ENCODE data around the gene ATF6. TPM values are rescaled to one million over a fixed set of nuclear protein-coding genes. Genes with fewer than 3 reads are reported as not detected.
"Not testable (repeated sequence)": the region's sequence is repeated elsewhere in the genome, so short reads cannot be mapped to it uniquely, and the experiment has no call there.

ATF6 gene
- total RNA-seq, 1 donor from 2014 or later: 29.6 TPM

GRCh38 chr1:161801955-161802354 lies 35.8 kb downstream of the ATF6 start:
- Mint-ChIP-seq H3K27me3 (ENCODE audit: low read depth) (no peaks in the 10 kb centered on the region), H3K9me3 (no peaks in the 10 kb centered on the region), H3K36me3 (ENCODE audit: low read depth) (peaks cover 68% of the 10 kb centered on the region), H3K4me1 (ENCODE audit: low read depth) (peaks cover 21% of the 10 kb centered on the region), H3K4me3 (ENCODE audit: low read depth) (no peak overlapping the region), H3K27ac (no peak overlapping the region)
- intact Hi-C loops (cut with micrococcal nuclease): no loop called here
- no peak for DNase-seq (ENCODE audit: low spot score)

- DNase-seq (ENCODE audit: low spot score): no peak
- Mint-ChIP-seq H3K36me3 (ENCODE audit: low read depth) (peaks cover 61% of the 10 kb centered on the region), H3K27me3 (ENCODE audit: low read depth) (no peaks in the 10 kb centered on the region), H3K27ac (no peak overlapping the region), H3K9me3 (no peaks in the 10 kb centered on the region), H3K4me3 (ENCODE audit: low read depth) (no peak overlapping the region), H3K4me1 (ENCODE audit: low read depth) (peaks cover 27% of the 10 kb centered on the region)
- intact Hi-C loops (cut with micrococcal nuclease): no loop called here
Observed at GRCh38 chr1:161803181-161803580, 37.1 kb downstream of the ATF6 start.

GRCh38 chr1:161805399-161806197 lies 39.5 kb downstream of the ATF6 start:
- Mint-ChIP-seq H3K36me3 (ENCODE audit: low read depth) (peaks cover 63% of the 10 kb centered on the region), H3K4me1 (ENCODE audit: low read depth) (peaks cover 26% of the 10 kb centered on the region), H3K4me3 (ENCODE audit: low read depth) (no peak overlapping the region), H3K27me3 (ENCODE audit: low read depth) (no peaks in the 10 kb centered on the region), H3K9me3 (peaks cover 11% of the 10 kb centered on the region), H3K27ac (peak overlapping the region; percentile 80)
- intact Hi-C loops (cut with micrococcal nuclease): no loop called here
- DNase-seq (ENCODE audit: low spot score): no peak

GRCh38 chr1:161809202-161809601 lies 43.1 kb downstream of the ATF6 start:
- peaks cover 69% of the 10 kb centered on the region for H3K36me3 Mint-ChIP-seq (ENCODE audit: low read depth)

GRCh38 chr1:161809656-161810055 lies 43.5 kb downstream of the ATF6 start:
- intact Hi-C loops (cut with micrococcal nuclease); H3K27me3 Mint-ChIP-seq (ENCODE audit: low read depth): not testable (repeated sequence)

More at GRCh38 chr1:161809202-161809601, 43.1 kb downstream of the ATF6 start:
- H3K4me1 Mint-ChIP-seq (ENCODE audit: low read depth): peaks cover 21% of the 10 kb centered on the region
- H3K9me3 Mint-ChIP-seq: peaks cover 18% of the 10 kb centered on the region
- H3K4me3 Mint-ChIP-seq (ENCODE audit: low read depth); H3K27me3 Mint-ChIP-seq (ENCODE audit: low read depth); DNase-seq (ENCODE audit: low spot score); intact Hi-C loops (cut with micrococcal nuclease); H3K27ac Mint-ChIP-seq: not testable (repeated sequence)

GRCh38 chr1:161810780-161811179 lies 44.7 kb downstream of the ATF6 start:
- Mint-ChIP-seq H3K4me3 (ENCODE audit: low read depth) (no peak overlapping the region), H3K36me3 (ENCODE audit: low read depth) (peaks cover 69% of the 10 kb centered on the region), H3K27me3 (ENCODE audit: low read depth) (no peaks in the 10 kb centered on the region), H3K4me1 (ENCODE audit: low read depth) (peaks cover 24% of the 10 kb centered on the region), H3K27ac (no peak overlapping the region), H3K9me3 (peaks cover 18% of the 10 kb centered on the region)
- DNase-seq (ENCODE audit: low spot score): no peak
- intact Hi-C loops (cut with micrococcal nuclease): no loop called here

More at GRCh38 chr1:161809656-161810055, 43.5 kb downstream of the ATF6 start:
- DNase-seq (ENCODE audit: low spot score); H3K4me3 Mint-ChIP-seq (ENCODE audit: low read depth): not testable (repeated sequence)
- H3K4me1 Mint-ChIP-seq (ENCODE audit: low read depth): peaks cover 24% of the 10 kb centered on the region
- H3K36me3 Mint-ChIP-seq (ENCODE audit: low read depth): peaks cover 72% of the 10 kb centered on the region
- peaks cover 18% of the 10 kb centered on the region for H3K9me3 Mint-ChIP-seq
- H3K27ac Mint-ChIP-seq: peak overlapping the region; percentile 46

GRCh38 chr1:161816201-161816600 lies 50.1 kb downstream of the ATF6 start:
- peaks cover 1% of the 10 kb centered on the region for H3K9me3 Mint-ChIP-seq
- intact Hi-C loops (cut with micrococcal nuclease): no loop called here
- peaks cover 9% of the 10 kb centered on the region for H3K4me1 Mint-ChIP-seq (ENCODE audit: low read depth)
- H3K4me3 Mint-ChIP-seq (ENCODE audit: low read depth): no peak overlapping the region
- peaks cover 56% of the 10 kb centered on the region for H3K36me3 Mint-ChIP-seq (ENCODE audit: low read depth)
- H3K27ac Mint-ChIP-seq: no peak overlapping the region
- H3K27me3 Mint-ChIP-seq (ENCODE audit: low read depth): no peaks in the 10 kb centered on the region
- no peak for DNase-seq (ENCODE audit: low spot score)

GRCh38 chr1:161817176-161817730 lies 51.1 kb downstream of the ATF6 start:
- intact Hi-C loops (cut with micrococcal nuclease): no loop called here

GRCh38 chr1:161820914-161821313 lies 54.8 kb downstream of the ATF6 start:
- intact Hi-C loops (cut with micrococcal nuclease): no loop called here
- H3K9me3 Mint-ChIP-seq: no peaks in the 10 kb centered on the region
- no peaks in the 10 kb centered on the region for H3K27me3 Mint-ChIP-seq (ENCODE audit: low read depth)
- peaks cover 70% of the 10 kb centered on the region for H3K36me3 Mint-ChIP-seq (ENCODE audit: low read depth)
- H3K27ac Mint-ChIP-seq: no peak overlapping the region
- no peak overlapping the region for H3K4me3 Mint-ChIP-seq (ENCODE audit: low read depth)
- no peak for DNase-seq (ENCODE audit: low spot score)
- H3K4me1 Mint-ChIP-seq (ENCODE audit: low read depth): peaks cover 5% of the 10 kb centered on the region

More at GRCh38 chr1:161817176-161817730, 51.1 kb downstream of the ATF6 start:
- no peaks in the 10 kb centered on the region for H3K27me3 Mint-ChIP-seq (ENCODE audit: low read depth)
- DNase-seq (ENCODE audit: low spot score): no peak
- H3K4me1 Mint-ChIP-seq (ENCODE audit: low read depth): peaks cover 9% of the 10 kb centered on the region
- H3K4me3 Mint-ChIP-seq (ENCODE audit: low read depth): no peak overlapping the region
- no peaks in the 10 kb centered on the region for H3K9me3 Mint-ChIP-seq
- H3K36me3 Mint-ChIP-seq (ENCODE audit: low read depth): peaks cover 56% of the 10 kb centered on the region
- no peak overlapping the region for H3K27ac Mint-ChIP-seq

- H3K27me3 Mint-ChIP-seq (ENCODE audit: low read depth): no peaks in the 10 kb centered on the region
- H3K4me1 Mint-ChIP-seq (ENCODE audit: low read depth): peaks cover 2% of the 10 kb centered on the region
- H3K27ac Mint-ChIP-seq: no peak overlapping the region
- H3K36me3 Mint-ChIP-seq (ENCODE audit: low read depth): peaks cover 80% of the 10 kb centered on the region
- no peak overlapping the region for H3K4me3 Mint-ChIP-seq (ENCODE audit: low read depth)
- no peaks in the 10 kb centered on the region for H3K9me3 Mint-ChIP-seq
- intact Hi-C loops (cut with micrococcal nuclease): no loop called here
- DNase-seq (ENCODE audit: low spot score): no peak
Observed at GRCh38 chr1:161824618-161825017, 58.5 kb downstream of the ATF6 start.

GRCh38 chr1:161825831-161826230 lies 59.7 kb downstream of the ATF6 start:
- H3K27ac Mint-ChIP-seq: no peak overlapping the region
- H3K4me3 Mint-ChIP-seq (ENCODE audit: low read depth): no peak overlapping the region
- intact Hi-C loops (cut with micrococcal nuclease): no loop called here
- H3K9me3 Mint-ChIP-seq: no peaks in the 10 kb centered on the region
- no peak for DNase-seq (ENCODE audit: low spot score)
- peaks cover 2% of the 10 kb centered on the region for H3K4me1 Mint-ChIP-seq (ENCODE audit: low read depth)
- H3K27me3 Mint-ChIP-seq (ENCODE audit: low read depth): no peaks in the 10 kb centered on the region
- H3K36me3 Mint-ChIP-seq (ENCODE audit: low read depth): peaks cover 83% of the 10 kb centered on the region

GRCh38 chr1:161826478-161826877 lies 60.4 kb downstream of the ATF6 start:
- H3K9me3 Mint-ChIP-seq: peaks cover 4% of the 10 kb centered on the region
- peaks cover 2% of the 10 kb centered on the region for H3K4me1 Mint-ChIP-seq (ENCODE audit: low read depth)
- peaks cover 83% of the 10 kb centered on the region for H3K36me3 Mint-ChIP-seq (ENCODE audit: low read depth)
- no peak for DNase-seq (ENCODE audit: low spot score)
- intact Hi-C loops (cut with micrococcal nuclease): no loop called here
- no peaks in the 10 kb centered on the region for H3K27me3 Mint-ChIP-seq (ENCODE audit: low read depth)
- H3K27ac Mint-ChIP-seq: no peak overlapping the region
- no peak overlapping the region for H3K4me3 Mint-ChIP-seq (ENCODE audit: low read depth)

GRCh38 chr1:161827786-161828185 lies 61.7 kb downstream of the ATF6 start:
- DNase-seq (ENCODE audit: low spot score): no peak
- Mint-ChIP-seq H3K36me3 (ENCODE audit: low read depth) (peaks cover 82% of the 10 kb centered on the region), H3K27me3 (ENCODE audit: low read depth) (no peaks in the 10 kb centered on the region), H3K9me3 (peaks cover 4% of the 10 kb centered on the region), H3K4me3 (ENCODE audit: low read depth) (no peak overlapping the region), H3K4me1 (ENCODE audit: low read depth) (peaks cover 5% of the 10 kb centered on the region), H3K27ac (no peak overlapping the region)
- intact Hi-C loops (cut with micrococcal nuclease): no loop called here
